LNCaP clone FGC (cell line): ENCODE results near the gene MIEF2.

ENCODE experiments used
- DNase-seq: peaks from one replicate; pipeline ENCODE4 v3.0.0-alpha.2; 2011; ENCODE audit warnings: low read depth
- H3K4me3 ChIP-seq: 2 replicates; pipeline ENCODE4 v1.5.1; 2011; ENCODE audit warnings: mild to moderate bottlenecking, low read depth, low read length, control low read depth
- TF ChIP-seq, protein P1 (sequence below): IDR thresholded peaks from 2 replicates; pipeline ENCODE4 v1.5.1; 2012; ENCODE audit warnings: mild to moderate bottlenecking; ENCODE audit not compliant: control insufficient read depth, insufficient read depth; ENCODE audit errors: extremely low read depth

The MIEF2 gene

DNA sequence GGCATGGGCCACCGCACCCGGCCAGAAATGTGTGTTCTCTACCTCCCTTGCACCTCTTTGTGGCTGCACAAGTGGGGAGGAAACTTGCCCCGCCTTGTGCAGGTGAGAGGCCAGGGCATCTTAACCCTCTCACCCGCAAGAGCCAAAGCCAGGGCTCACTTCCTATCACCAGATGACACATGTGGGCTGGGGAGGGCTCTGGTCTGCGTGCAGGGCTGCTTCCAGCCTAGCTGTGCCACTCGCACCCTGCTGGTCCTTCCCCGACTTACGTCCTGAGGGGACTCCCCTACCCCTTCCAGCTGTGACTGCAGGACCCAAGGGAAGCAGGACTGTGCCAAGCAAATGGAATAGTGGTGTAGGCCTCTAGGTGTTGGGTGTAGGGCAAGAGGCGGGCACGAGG lies 6.9 kb downstream of the MIEF2 start:
- no peak overlapping the region for H3K4me3 ChIP-seq
- TF ChIP-seq, protein P1, sequence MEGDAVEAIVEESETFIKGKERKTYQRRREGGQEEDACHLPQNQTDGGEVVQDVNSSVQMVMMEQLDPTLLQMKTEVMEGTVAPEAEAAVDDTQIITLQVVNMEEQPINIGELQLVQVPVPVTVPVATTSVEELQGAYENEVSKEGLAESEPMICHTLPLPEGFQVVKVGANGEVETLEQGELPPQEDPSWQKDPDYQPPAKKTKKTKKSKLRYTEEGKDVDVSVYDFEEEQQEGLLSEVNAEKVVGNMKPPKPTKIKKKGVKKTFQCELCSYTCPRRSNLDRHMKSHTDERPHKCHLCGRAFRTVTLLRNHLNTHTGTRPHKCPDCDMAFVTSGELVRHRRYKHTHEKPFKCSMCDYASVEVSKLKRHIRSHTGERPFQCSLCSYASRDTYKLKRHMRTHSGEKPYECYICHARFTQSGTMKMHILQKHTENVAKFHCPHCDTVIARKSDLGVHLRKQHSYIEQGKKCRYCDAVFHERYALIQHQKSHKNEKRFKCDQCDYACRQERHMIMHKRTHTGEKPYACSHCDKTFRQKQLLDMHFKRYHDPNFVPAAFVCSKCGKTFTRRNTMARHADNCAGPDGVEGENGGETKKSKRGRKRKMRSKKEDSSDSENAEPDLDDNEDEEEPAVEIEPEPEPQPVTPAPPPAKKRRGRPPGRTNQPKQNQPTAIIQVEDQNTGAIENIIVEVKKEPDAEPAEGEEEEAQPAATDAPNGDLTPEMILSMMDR, result no peak
- DNase-seq, result no peak

DNA sequence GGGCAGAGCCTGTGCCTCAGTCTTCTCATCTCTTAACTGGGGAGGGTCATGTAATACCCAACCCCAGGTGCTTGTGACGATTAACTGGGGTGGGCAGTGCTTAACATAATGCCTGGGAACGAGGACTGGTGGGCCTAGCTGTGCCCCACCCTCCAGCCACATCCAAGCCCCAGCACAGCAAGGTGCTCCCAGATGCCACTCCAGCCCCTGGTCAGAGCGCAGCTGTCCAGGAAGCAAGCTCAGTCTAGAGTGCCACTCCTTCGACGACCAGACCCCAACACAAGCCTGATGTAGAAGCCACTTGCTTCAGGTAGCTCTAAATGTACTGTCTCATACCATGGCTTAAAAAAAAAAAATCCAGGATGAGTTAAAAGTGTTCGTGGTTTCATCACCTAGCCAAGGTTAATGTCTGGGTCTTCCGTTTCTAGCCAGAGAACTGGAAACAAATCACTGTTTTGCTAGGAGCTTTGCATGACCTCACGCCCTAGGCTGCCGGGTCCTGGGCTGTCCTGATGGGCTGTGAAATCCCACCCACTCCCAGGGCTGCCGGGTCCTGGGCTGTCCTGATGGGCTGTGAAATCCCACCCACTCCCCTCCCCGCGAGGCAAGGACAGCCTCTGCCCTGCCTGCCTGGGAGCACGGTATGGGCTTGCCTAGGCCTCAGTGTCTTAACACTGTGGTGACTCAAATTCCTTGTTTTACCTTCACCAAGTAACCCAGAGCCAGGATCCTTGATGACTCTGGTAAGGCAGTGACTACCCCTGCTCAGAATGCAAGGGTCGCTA lies 7.7 kb downstream of the MIEF2 start:
- H3K4me3 ChIP-seq, result no peak overlapping the region
- TF ChIP-seq, protein P1, result no peak

DNA sequence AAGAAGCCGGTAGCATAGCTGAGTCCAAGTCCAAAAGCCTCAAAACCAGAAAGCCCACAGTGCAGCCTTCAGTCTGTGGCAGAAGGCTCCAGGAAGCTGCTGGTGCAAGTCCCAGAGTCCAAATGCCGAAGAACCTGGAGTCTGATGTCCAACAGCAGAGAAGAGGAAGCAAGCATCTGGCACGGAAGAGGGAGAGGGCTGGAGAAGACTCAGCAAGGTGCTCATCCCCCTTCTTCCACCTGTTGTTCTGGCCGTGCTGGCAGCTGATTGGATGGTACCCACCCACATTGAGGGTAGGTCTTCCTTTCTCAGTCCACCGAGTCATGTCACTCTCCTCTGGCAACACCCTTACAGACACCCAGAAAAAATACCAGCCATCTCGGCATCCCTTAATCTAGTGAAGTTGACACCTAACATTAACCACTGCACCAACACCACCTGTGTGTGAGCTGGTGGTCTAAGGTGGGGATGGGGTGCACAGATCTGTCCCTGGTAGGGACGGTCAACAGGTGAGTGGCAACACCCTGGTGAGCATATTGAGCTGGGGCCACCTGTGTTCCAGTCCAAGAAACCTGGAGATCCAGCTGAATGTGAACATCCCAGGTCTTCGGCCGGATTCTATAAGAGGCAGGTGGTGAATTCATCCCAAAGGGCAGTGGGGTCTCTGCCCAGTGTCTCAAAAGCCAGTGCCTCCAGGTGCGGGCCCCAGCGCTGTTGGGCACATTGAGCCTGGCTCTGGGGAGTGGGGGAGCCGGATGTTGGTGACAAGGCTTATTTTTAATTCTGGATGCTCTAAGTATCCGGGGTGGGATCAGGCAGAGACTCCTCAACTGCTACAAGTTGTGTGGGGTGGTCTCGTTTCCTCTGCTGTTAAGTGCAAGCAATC lies 9.8 kb downstream of the MIEF2 start:
- DNase-seq, result no peak
- H3K4me3 ChIP-seq, result no peak overlapping the region

More for the DNA sequence above, 7.7 kb downstream of the MIEF2 start:
- no peak for DNase-seq

DNA sequence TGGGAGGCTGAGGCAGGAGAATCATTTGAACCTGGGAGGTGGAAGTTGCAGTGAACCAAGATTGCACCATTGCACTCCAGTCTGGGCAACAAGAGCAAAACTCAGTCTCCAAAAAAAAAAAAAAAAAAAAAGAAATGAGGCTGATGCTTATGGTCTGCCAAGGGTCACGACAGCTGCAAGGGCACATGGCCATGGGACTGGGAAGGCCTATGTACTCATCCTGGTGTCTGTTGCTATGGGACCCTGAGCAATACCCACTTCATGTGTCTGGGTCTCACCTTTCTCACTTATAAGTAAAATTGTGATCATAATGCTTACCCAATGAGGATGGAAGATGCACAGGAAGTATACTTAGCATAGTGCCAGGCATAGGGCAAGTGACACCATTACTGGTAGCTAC lies 16.6 kb downstream of the MIEF2 start:
- TF ChIP-seq, protein P1, result no peak
- no peak overlapping the region for H3K4me3 ChIP-seq
- no peak for DNase-seq

More for the DNA sequence above, 9.8 kb downstream of the MIEF2 start:
- TF ChIP-seq, protein P1, result no peak

GRCh38 chr17:18278867-18279266 lies 18.4 kb downstream of the MIEF2 start:
- DNase-seq, result no peak

DNA sequence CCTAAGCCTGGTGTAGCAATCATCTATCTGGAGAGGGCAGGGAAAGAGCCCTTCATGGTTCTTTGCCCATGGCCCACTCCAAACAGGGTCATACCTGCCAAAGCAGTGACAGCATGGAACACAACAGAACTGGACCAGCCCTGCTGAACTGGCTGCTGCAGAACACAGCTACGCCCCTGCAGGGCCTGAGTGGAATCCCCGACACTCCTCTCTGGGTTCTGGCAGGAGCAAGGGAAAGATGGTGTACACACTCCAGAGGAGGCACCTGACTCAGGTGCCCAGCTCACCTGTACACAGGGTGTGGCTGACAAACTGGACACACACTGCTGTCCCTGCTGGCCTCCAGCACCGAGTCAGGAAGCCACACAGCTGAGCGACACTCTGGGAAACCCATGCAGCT lies 19.8 kb downstream of the MIEF2 start:
- DNase-seq, result no peak
- TF ChIP-seq, protein P1, result no peak
- no peak overlapping the region for H3K4me3 ChIP-seq

More at GRCh38 chr17:18278867-18279266, 18.4 kb downstream of the MIEF2 start:
- no peak overlapping the region for H3K4me3 ChIP-seq
- TF ChIP-seq, protein P1, result no peak
